ENCODE measurements around the gene FBXO47.
"Not testable (repeated sequence)": the region's sequence is repeated elsewhere in the genome, so short reads cannot be mapped to it uniquely, and the experiment has no call there.

FBXO47 gene

DNA sequence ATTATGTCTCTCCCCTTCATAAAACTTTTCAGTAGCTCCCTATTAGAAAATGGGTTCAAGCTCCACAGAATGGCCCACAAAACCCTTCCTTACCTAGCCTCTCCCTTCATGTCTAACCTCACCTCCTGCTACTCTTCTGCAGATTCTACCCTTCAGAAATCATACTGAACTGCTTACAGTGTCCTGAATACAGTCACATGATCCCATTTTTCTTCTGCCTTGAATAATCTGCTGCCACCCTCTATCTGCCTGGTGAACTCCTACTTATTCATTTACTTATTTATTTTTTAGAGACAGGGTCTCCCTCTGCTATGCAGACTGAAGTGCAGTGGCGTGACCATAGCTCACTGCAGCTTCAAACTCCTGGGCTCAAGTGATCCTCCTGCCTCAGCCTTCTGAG is 26.8 kb downstream of the FBXO47 start:
- Histone ChIP-seq H3K27ac (ENCODE audit: low read depth, low read length) (no peak overlapping the region), H3K27me3 (ENCODE audit: control insufficient read depth, low read length) (peaks cover 10% of the 10 kb centered on the region), H3K4me3 (ENCODE audit: low read length) (no peak overlapping the region), H3K9me2 (replicated peaks; ENCODE audit: control insufficient read depth, low read length) (no peaks in the 10 kb centered on the region), H3F3A (ENCODE audit: control insufficient read depth, insufficient read depth) (peaks cover 9% of the 10 kb centered on the region), H4K20me1 (ENCODE audit: control insufficient read depth, insufficient read depth, low read depth, low read length) (no peaks in the 10 kb centered on the region), H3K9me3 (ENCODE audit: control insufficient read depth, insufficient read depth, low read length) (no peaks in the 10 kb centered on the region), H3K79me2 (ENCODE audit: control insufficient read depth, low read length) (no peaks in the 10 kb centered on the region), H3K4me2 (ENCODE audit: low read length) (no peak overlapping the region), H3K4me1 (ENCODE audit: control insufficient read depth, low read length) (peaks cover 21% of the 10 kb centered on the region), H3K36me3 (ENCODE audit: control insufficient read depth, low read length) (no peaks in the 10 kb centered on the region)
- no peak for TF ChIP-seq EZH2phosphoT487 (IDR thresholded peaks at IDR 0.05; ENCODE audit: borderline replicate concordance, low read length)
- no peak for TF ChIP-seq CTCF (IDR thresholded peaks at IDR 0.05; ENCODE audit: low read depth, low read length, poor library complexity, severe bottlenecking)

GRCh38 chr17:38939987-38940386 is 27.2 kb downstream of the FBXO47 start:
- Histone ChIP-seq H3K79me2 (ENCODE audit: control insufficient read depth, low read length) (no peaks in the 10 kb centered on the region), H3K27me3 (ENCODE audit: control insufficient read depth, low read length) (peaks cover 11% of the 10 kb centered on the region), H3K36me3 (ENCODE audit: control insufficient read depth, low read length) (no peaks in the 10 kb centered on the region), H4K20me1 (ENCODE audit: control insufficient read depth, insufficient read depth, low read depth, low read length) (no peaks in the 10 kb centered on the region), H3K4me3 (ENCODE audit: low read length) (no peak overlapping the region), H3K4me2 (ENCODE audit: low read length) (no peak overlapping the region), H3F3A (ENCODE audit: control insufficient read depth, insufficient read depth) (peaks cover 5% of the 10 kb centered on the region), H3K9me2 (replicated peaks; ENCODE audit: control insufficient read depth, low read length) (no peaks in the 10 kb centered on the region), H3K27ac (ENCODE audit: low read depth, low read length) (no peak overlapping the region), H3K9me3 (ENCODE audit: control insufficient read depth, insufficient read depth, low read length) (no peaks in the 10 kb centered on the region), H3K4me1 (ENCODE audit: control insufficient read depth, low read length) (peaks cover 21% of the 10 kb centered on the region)
- TF ChIP-seq EZH2phosphoT487 (IDR thresholded peaks at IDR 0.05; ENCODE audit: borderline replicate concordance, low read length) (no peak), CTCF (IDR thresholded peaks at IDR 0.05; ENCODE audit: low read depth, low read length, poor library complexity, severe bottlenecking) (no peak)

- H3K36me3 ChIP-seq (ENCODE audit: control insufficient read depth, low read length); H3F3A ChIP-seq (ENCODE audit: control insufficient read depth, insufficient read depth); H3K27ac ChIP-seq (ENCODE audit: low read depth, low read length); H3K4me1 ChIP-seq (ENCODE audit: control insufficient read depth, low read length); H3K9me2 ChIP-seq (replicated peaks; ENCODE audit: control insufficient read depth, low read length); H3K4me2 ChIP-seq (ENCODE audit: low read length); H3K9me3 ChIP-seq (ENCODE audit: control insufficient read depth, insufficient read depth, low read length); H3K79me2 ChIP-seq (ENCODE audit: control insufficient read depth, low read length); H3K4me3 ChIP-seq (ENCODE audit: low read length); H4K20me1 ChIP-seq (ENCODE audit: control insufficient read depth, insufficient read depth, low read depth, low read length): not testable (repeated sequence)
- peaks cover 14% of the 10 kb centered on the region for H3K27me3 ChIP-seq (ENCODE audit: control insufficient read depth, low read length)
Observed at GRCh38 chr17:38933962-38934361, 33.2 kb downstream of the FBXO47 start.

GRCh38 chr17:38930782-38931181 is 36.4 kb downstream of the FBXO47 start:
- peaks cover 13% of the 10 kb centered on the region for H3K4me1 ChIP-seq (ENCODE audit: control insufficient read depth, low read length)
- H3K79me2 ChIP-seq (ENCODE audit: control insufficient read depth, low read length); H3K36me3 ChIP-seq (ENCODE audit: control insufficient read depth, low read length); H3K27me3 ChIP-seq (ENCODE audit: control insufficient read depth, low read length); H3K9me2 ChIP-seq (replicated peaks; ENCODE audit: control insufficient read depth, low read length); H3K4me3 ChIP-seq (ENCODE audit: low read length); H4K20me1 ChIP-seq (ENCODE audit: control insufficient read depth, insufficient read depth, low read depth, low read length); H3F3A ChIP-seq (ENCODE audit: control insufficient read depth, insufficient read depth); H3K9me3 ChIP-seq (ENCODE audit: control insufficient read depth, insufficient read depth, low read length); H3K4me2 ChIP-seq (ENCODE audit: low read length); H3K27ac ChIP-seq (ENCODE audit: low read depth, low read length): not testable (repeated sequence)
